GM12865 (cell line): ENCODE data around the gene XRRA1.

ENCODE experiments used
- DNase-seq: peaks from one replicate; pipeline ENCODE4 v3.0.0; 2010; ENCODE audit warnings: low read depth
- H3K4me3 ChIP-seq: 2 replicates; pipeline ENCODE4 v1.5.1; 2011; ENCODE audit warnings: mild to moderate bottlenecking, low read depth, low read length, control low read depth
- CTCF ChIP-seq: IDR thresholded peaks from 2 replicates; pipeline ENCODE4 v1.5.1; 2011; ENCODE audit warnings: low read length, control low read depth, low read depth, inconsistent platforms; ENCODE audit not compliant: insufficient read depth; ENCODE audit errors: missing control alignments

Gene XRRA1

DNA sequence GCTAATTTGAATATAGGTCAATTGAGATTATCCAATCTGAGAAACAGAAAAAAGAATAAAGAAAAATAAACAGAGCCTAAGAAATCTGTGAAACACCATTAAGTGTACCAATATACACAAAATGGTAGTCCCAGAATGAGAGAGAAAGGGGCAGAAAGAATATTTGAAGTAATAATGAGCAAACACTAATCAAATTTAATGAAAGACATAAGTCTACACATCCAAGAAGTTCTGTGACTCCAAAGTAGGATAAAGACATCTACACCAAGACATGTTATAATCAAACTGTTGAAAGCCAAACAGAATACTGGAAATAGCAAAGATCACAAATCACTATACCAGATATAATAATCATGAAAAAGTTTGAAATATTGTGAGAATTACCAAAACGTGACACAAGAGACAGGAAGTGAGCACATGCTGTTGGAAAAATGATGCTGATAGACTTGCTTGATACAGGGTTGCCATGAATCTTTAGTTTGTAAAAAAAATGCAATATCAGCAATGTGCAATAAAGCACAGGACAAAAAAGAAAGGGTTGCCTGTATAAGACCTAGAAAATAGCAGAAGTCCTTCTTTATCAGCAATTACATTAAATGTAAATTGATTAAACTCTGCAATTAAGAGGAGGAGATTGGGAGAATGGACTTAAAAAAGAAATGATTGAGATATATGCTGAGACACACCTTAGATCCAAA lies 124.5 kb downstream of the XRRA1 start:
- H3K4me3 ChIP-seq, result no peak overlapping the region
- DNase-seq, result no peak

GRCh38 chr11:74822170-74822569 lies 126.7 kb downstream of the XRRA1 start:
- no peak overlapping the region for H3K4me3 ChIP-seq
- DNase-seq, result no peak
- no peak for TF ChIP-seq CTCF

More for the DNA sequence above, 124.5 kb downstream of the XRRA1 start:
- no peak for TF ChIP-seq CTCF

DNA sequence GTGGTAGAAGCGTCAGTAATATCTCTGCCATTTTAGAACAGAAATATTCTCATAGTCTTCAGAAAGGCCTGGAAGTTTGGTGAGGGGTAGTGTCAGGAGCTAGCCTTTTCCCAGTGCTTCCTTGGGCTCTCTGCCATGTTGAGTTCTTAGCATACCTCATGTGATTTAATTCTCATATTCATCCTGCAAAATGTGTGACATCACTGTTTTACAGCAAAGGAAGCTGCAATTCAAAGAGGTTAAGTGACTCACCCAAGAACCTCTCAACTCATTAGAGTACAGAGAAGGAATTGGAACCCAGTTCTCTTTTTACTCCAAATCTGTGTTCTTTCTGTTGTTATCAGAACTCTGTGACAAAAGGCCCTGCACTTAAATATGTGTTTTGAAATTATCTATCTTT lies 128.1 kb downstream of the XRRA1 start:
- no peak for TF ChIP-seq CTCF
- no peak for DNase-seq
- no peak overlapping the region for H3K4me3 ChIP-seq

DNA sequence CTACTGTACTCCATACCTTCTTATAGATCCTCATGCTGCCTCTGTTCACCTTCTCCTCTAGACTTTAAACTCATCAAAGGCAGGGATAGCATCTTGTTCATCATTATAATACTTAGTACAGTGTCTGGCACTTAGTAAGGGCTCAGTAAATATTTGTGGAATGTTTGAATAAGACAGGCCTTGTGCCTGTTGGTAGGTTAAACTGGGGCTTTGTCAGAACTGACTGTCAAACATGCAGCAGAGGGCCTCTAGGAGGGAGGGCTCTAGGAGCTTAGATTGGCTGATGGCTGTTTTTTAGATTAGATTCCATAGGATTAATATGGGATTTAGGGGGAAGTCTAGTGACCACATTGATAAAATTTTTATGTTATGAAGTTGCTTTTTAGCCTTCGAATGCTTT lies 129.5 kb downstream of the XRRA1 start:
- DNase-seq, result no peak
- no peak overlapping the region for H3K4me3 ChIP-seq
- no peak for TF ChIP-seq CTCF

- H3K4me3 ChIP-seq, result no peak overlapping the region
- no peak for DNase-seq
- no peak for TF ChIP-seq CTCF
Observed at GRCh38 chr11:74818283-74818946, 130.5 kb downstream of the XRRA1 start.

- no peak for TF ChIP-seq CTCF
- no peak overlapping the region for H3K4me3 ChIP-seq
- DNase-seq, result no peak
Observed at GRCh38 chr11:74816664-74817063, 132.2 kb downstream of the XRRA1 start.

- no peak overlapping the region for H3K4me3 ChIP-seq
- no peak for DNase-seq
- no peak for TF ChIP-seq CTCF
Observed at GRCh38 chr11:74815966-74816365, 132.9 kb downstream of the XRRA1 start.
